Skeletal muscle satellite cell (primary cell): ENCODE results near the gene ITGA8.
"Not testable (repeated sequence)": the region's sequence is repeated elsewhere in the genome, so short reads cannot be mapped to it uniquely, and the experiment has no call there.

Source experiments
- H3K27me3 ChIP-seq: 2 replicates; pipeline ENCODE4 v1.7.0; 2013; ENCODE audit warnings: low read length; ENCODE audit not compliant: control insufficient read depth, insufficient read depth
- H3K36me3 ChIP-seq: 2 replicates; pipeline ENCODE4 v1.7.0; 2013; ENCODE audit warnings: mild to moderate bottlenecking, control low read depth, low read length; ENCODE audit not compliant: insufficient read depth
- H3K4me1 ChIP-seq: 2 replicates; pipeline ENCODE4 v1.7.0; 2013; ENCODE audit warnings: low read length; ENCODE audit not compliant: control insufficient read depth, insufficient read depth
- H3K4me2 ChIP-seq: 2 replicates; pipeline ENCODE4 v1.7.0; 2013; ENCODE audit warnings: mild to moderate bottlenecking, low read length
- H3K4me3 ChIP-seq: 2 replicates; pipeline ENCODE4 v1.7.0; 2013; ENCODE audit warnings: low read length
- H3K9ac ChIP-seq: 2 replicates; pipeline ENCODE4 v1.7.0; 2013; ENCODE audit warnings: mild to moderate bottlenecking, low read depth, low read length, moderate library complexity
- H3K9me3 ChIP-seq: replicated peaks from 2 replicates; pipeline ENCODE4 v1.7.0; 2013; ENCODE audit warnings: mild to moderate bottlenecking, control low read depth, low read length

ITGA8 gene

GRCh38 chr10:15486404-15486803, 233.3 kb downstream of the ITGA8 start:
- no peak overlapping the region for H3K9ac ChIP-seq
- H3K36me3 ChIP-seq = no peaks in the 10 kb centered on the region
- H3K4me1 ChIP-seq = no peaks in the 10 kb centered on the region
- H3K4me2 ChIP-seq = no peak overlapping the region
- peaks cover 4% of the 10 kb centered on the region for H3K27me3 ChIP-seq
- H3K9me3 ChIP-seq = no peaks in the 10 kb centered on the region
- H3K4me3 ChIP-seq = no peak overlapping the region

- H3K27me3 ChIP-seq = peaks cover 4% of the 10 kb centered on the region
- no peak overlapping the region for H3K9ac ChIP-seq
- no peaks in the 10 kb centered on the region for H3K36me3 ChIP-seq
- H3K9me3 ChIP-seq = no peaks in the 10 kb centered on the region
- no peaks in the 10 kb centered on the region for H3K4me1 ChIP-seq
- H3K4me3 ChIP-seq = no peak overlapping the region
- H3K4me2 ChIP-seq = no peak overlapping the region
Measured at GRCh38 chr10:15485684-15486316, 233.9 kb downstream of the ITGA8 start.

- Histone ChIP-seq H3K4me1 (no peaks in the 10 kb centered on the region), H3K9ac (no peak overlapping the region), H3K4me3 (no peak overlapping the region), H3K27me3 (peaks cover 4% of the 10 kb centered on the region), H3K4me2 (no peak overlapping the region), H3K36me3 (no peaks in the 10 kb centered on the region), H3K9me3 (no peaks in the 10 kb centered on the region)
Measured at GRCh38 chr10:15485027-15485426, 234.7 kb downstream of the ITGA8 start.

GRCh38 chr10:15484128-15484527, 235.6 kb downstream of the ITGA8 start:
- Histone ChIP-seq H3K36me3 (no peaks in the 10 kb centered on the region), H3K9me3 (no peaks in the 10 kb centered on the region), H3K9ac (no peak overlapping the region), H3K4me2 (no peak overlapping the region), H3K4me3 (no peak overlapping the region), H3K27me3 (peaks cover 9% of the 10 kb centered on the region), H3K4me1 (no peaks in the 10 kb centered on the region)

GRCh38 chr10:15483215-15484075, 236.3 kb downstream of the ITGA8 start:
- Histone ChIP-seq H3K27me3 (peaks cover 11% of the 10 kb centered on the region), H3K4me2 (no peak overlapping the region), H3K9ac (no peak overlapping the region), H3K36me3 (no peaks in the 10 kb centered on the region), H3K9me3 (no peaks in the 10 kb centered on the region), H3K4me1 (no peaks in the 10 kb centered on the region), H3K4me3 (no peak overlapping the region)

- Histone ChIP-seq H3K9ac (no peak overlapping the region), H3K4me2 (no peak overlapping the region), H3K27me3 (peaks cover 15% of the 10 kb centered on the region), H3K4me3 (no peak overlapping the region), H3K36me3 (no peaks in the 10 kb centered on the region), H3K4me1 (no peaks in the 10 kb centered on the region), H3K9me3 (no peaks in the 10 kb centered on the region)
Measured at GRCh38 chr10:15482156-15482555, 237.6 kb downstream of the ITGA8 start.

GRCh38 chr10:15478950-15479349, 240.8 kb downstream of the ITGA8 start:
- no peak overlapping the region for H3K4me2 ChIP-seq
- no peak overlapping the region for H3K9ac ChIP-seq
- no peaks in the 10 kb centered on the region for H3K4me1 ChIP-seq
- no peaks in the 10 kb centered on the region for H3K9me3 ChIP-seq
- no peaks in the 10 kb centered on the region for H3K36me3 ChIP-seq
- peaks cover 15% of the 10 kb centered on the region for H3K27me3 ChIP-seq
- no peak overlapping the region for H3K4me3 ChIP-seq

GRCh38 chr10:15478429-15478828, 241.3 kb downstream of the ITGA8 start:
- Histone ChIP-seq H3K4me3 (no peak overlapping the region), H3K4me2 (no peak overlapping the region), H3K9ac (no peak overlapping the region), H3K4me1 (no peaks in the 10 kb centered on the region), H3K9me3 (no peaks in the 10 kb centered on the region), H3K36me3 (no peaks in the 10 kb centered on the region), H3K27me3 (peaks cover 15% of the 10 kb centered on the region)

- Histone ChIP-seq H3K4me3 (no peak overlapping the region), H3K4me2 (no peak overlapping the region), H3K4me1 (peaks cover 8% of the 10 kb centered on the region), H3K27me3 (peaks cover 15% of the 10 kb centered on the region), H3K36me3 (no peaks in the 10 kb centered on the region), H3K9me3 (no peaks in the 10 kb centered on the region), H3K9ac (no peak overlapping the region)
Measured at GRCh38 chr10:15476337-15476736, 243.4 kb downstream of the ITGA8 start.

GRCh38 chr10:15475439-15475838, 244.3 kb downstream of the ITGA8 start:
- H3K4me2 ChIP-seq, H3K4me3 ChIP-seq, H3K36me3 ChIP-seq, H3K9ac ChIP-seq, H3K4me1 ChIP-seq, H3K9me3 ChIP-seq: not testable (repeated sequence)
- H3K27me3 ChIP-seq = peaks cover 18% of the 10 kb centered on the region

GRCh38 chr10:15474671-15475070, 245.1 kb downstream of the ITGA8 start:
- no peak overlapping the region for H3K4me2 ChIP-seq
- no peak overlapping the region for H3K4me3 ChIP-seq

GRCh38 chr10:15473396-15473767, 246.3 kb downstream of the ITGA8 start:
- Histone ChIP-seq H3K4me3 (no peak overlapping the region), H3K27me3 (peaks cover 17% of the 10 kb centered on the region), H3K4me2 (no peak overlapping the region), H3K4me1 (peaks cover 8% of the 10 kb centered on the region), H3K36me3 (no peaks in the 10 kb centered on the region), H3K9ac (no peak overlapping the region), H3K9me3 (no peaks in the 10 kb centered on the region)

More at GRCh38 chr10:15474671-15475070, 245.1 kb downstream of the ITGA8 start:
- no peaks in the 10 kb centered on the region for H3K36me3 ChIP-seq
- no peaks in the 10 kb centered on the region for H3K9me3 ChIP-seq
- peaks cover 22% of the 10 kb centered on the region for H3K27me3 ChIP-seq
- no peak overlapping the region for H3K9ac ChIP-seq
- H3K4me1 ChIP-seq = peaks cover 8% of the 10 kb centered on the region
